GF-D8 (cell line): ENCODE data around the gene CACNG8.

Experiments used
- DNase-seq: peaks from one replicate; lab custom pipeline; 2025; lab: John Stamatoyannopoulos, UW

CACNG8 gene

GRCh38 chr19:53992815-53993214 is 30.1 kb downstream of the CACNG8 start:
- no peak for DNase-seq

DNA sequence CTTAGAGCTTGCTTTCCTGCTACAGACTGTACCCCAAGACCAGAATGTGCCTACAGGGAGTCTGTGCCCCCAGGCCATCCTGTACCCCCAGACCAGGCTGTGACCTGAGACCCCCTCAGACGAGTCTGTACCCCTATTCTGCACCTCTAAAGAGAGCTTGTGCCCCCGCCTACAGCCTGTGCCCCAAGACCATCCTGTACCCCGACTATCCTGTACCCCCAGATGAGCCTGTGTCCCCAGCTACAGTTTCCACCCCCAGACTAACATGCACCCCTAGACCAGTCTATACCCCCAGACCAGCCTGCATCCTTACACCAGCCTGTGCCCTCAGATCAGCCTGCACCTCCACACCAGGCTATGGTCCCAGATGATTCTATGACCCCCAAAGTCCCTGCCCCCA is 30.7 kb downstream of the CACNG8 start:
- DNase-seq: no peak

DNA sequence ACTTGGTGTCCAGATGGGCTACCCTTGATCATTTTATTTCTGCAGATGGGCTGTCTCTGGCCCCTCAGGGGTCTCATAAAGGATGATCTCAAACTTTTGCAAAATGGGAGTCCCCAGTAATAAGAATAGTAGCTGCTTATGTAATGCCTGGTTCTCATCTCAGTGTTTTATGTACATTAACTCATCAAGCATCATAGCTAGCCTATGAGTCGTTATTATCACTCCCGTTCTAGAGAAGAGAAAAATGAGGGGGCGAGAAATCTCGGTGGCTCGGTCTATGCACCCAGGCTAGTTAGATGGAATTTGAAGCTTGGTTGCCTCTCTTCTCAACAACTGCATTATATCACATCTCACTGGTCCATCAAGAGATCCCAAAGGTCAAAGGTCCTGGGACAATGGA is 32.1 kb downstream of the CACNG8 start:
- DNase-seq: no peak

DNA sequence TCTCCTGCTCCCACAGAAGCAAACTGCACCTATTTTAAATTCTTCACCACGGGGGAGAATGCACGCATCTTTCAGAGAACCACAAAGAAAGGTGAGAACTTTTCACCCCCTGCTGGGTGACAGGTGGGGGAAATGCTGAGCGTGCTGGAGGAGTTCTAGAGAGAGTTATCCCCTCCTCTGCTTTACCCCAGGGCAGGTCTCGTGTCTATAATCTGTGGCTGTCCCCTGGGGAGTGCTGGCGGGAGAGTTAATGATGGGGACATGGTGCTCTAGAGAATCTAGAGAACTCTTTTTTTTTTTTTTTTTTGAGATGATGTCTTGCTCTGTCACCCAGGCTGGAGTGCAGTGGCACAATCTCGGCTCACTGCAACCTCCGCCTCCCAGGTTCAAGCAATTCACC is 35.5 kb downstream of the CACNG8 start:
- DNase-seq: no peak

DNA sequence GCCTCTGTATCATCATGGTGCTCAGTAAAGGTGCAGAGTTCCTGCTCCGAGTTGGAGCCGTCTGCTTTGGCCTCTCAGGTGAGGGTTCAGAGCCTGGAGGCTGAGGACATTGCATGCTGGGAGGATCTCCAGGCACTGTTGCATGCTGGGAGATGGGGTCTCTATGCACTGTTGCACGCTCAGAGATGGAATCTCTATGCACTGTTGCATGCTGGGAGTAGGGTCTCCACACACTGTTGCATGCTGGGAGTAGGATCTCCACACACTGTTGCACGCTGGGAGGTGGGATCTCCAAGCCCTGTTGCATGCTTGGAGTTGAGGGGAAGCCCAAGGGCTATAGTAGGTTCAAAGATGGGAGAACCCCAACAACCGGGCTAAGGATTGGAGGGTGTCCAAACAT is 37.0 kb downstream of the CACNG8 start:
- DNase-seq: no peak

DNA sequence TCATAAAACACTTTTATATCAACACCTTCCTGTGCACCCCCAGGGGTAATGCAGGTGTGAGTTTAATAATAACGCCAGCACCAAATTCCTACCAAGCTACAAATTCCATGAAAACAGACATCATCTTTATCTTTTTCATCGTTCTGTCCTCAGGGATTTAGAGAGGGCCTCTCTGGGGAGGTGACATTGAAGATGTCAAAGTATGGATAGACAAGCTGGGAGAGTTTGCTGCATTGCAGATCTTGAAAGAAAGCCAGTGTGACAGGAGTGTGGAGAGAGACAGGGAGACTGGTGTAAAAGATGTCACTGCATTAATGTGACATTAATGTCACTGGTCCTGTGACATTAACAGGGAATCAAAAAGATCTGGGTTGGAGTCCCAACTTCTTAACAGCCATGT is 38.8 kb downstream of the CACNG8 start:
- no peak for DNase-seq

DNA sequence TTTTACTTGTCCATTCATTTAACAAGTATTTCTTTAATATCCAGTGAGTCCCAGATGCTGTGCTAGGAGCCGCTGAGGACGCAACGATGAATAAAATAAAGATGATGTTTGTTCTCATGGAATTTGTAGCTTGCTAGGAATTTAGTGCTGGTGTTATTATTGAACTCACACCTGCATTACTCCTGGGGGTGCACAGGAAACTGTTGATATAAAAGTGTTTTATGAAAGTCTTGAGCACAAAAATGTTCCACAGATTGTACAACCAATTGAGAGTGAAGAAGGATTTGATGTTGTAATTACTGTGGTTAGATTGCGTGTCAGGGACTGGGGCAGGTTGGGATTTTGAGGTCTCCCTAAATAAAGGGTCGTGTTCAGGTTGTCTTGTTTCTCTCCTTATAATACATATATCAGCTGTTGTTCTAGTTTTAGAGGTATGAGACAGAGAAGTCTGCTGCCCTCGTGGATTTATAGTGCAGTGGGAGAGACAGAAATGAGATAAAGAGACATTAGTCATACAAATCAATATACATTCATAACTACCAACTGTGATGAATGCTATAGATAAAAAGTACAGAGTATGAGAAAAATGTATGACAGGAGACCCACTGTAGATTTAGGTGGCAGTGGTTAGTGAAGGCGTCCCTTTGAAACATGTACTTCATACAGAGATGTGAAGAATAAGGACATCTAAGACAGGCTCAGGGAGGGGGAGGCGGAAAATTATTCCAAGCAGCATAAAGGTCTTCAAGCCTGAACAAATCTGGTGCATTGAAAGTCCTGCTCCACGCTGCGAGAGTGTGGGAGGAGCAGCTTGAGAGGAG is 40.0 kb downstream of the CACNG8 start:
- no peak for DNase-seq

GRCh38 chr19:54009440-54009839 is 46.7 kb downstream of the CACNG8 start:
- no peak for DNase-seq

GRCh38 chr19:54010474-54010873 is 47.7 kb downstream of the CACNG8 start:
- no peak for DNase-seq

DNA sequence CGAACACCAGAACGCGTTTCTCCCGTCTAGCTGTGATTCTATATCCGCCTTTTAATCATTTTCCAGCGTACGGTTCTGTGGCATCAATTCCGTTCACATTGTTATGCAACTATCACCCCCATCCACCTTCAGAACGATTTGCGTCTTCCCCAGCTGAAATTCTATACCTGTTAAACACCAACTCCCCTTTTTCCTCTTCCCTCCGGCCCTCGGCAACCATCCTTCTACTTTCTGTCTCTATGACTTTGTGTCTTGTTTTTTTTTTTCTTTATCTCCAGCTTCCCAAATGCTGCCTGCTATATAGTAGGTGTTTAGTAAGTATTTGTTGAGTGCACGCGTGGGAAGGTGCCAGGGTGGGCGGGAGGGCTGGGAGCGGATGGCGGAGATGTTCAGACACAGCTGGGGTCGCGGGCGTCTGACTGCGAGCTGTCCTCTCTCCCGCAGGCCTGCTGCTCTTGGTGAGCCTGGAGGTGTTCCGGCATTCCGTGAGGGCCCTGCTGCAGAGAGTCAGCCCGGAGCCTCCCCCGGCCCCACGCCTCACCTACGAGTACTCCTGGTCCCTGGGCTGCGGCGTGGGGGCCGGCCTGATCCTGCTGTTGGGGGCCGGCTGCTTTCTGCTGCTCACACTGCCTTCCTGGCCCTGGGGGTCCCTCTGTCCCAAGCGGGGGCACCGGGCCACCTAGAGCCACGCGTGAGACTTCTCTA is 48.9 kb downstream of the CACNG8 start:
- DNase-seq: no peak

DNA sequence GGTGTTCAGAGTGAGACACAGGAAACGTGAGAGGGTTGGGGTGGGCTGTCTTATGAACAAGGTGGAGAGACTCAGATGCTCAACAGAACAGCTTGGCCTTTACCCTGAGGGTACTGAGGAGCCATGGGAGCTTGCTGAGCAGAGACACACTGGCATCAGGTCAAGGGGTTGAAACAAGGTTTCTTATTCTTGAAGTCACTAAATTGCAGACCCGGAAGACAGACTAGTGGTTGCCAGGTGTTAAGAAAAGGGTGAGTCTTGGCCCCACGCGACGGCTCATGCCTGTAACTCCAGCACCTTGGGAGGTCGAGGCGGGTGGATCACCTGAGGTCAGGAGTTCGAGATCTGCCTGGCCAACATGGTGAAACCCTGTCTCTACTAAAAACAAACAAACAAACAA is 51.1 kb downstream of the CACNG8 start:
- no peak for DNase-seq

GRCh38 chr19:54014920-54015560 is 52.3 kb downstream of the CACNG8 start:
- DNase-seq: no peak

DNA sequence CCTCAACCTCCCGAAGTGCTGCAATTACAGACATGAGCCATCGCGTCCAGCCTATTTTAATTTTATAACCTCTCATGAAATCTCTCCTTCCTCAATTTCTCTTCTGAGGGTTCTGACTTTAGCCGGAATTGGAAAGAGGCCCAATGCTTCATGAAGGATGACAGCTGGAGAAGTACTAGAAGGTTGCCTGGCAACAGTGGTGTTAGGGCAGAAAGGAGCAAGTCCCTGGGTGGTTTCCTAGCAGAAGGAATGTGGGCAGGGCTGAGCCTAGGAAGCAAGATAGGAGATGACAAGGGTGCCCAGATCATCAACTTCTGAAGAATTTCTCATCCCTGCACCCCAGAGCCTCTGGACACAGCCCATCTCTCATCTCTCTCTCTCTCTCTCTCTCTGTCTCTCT is 54.5 kb downstream of the CACNG8 start:
- DNase-seq: no peak

GRCh38 chr19:54021363-54021762 is 58.6 kb downstream of the CACNG8 start:
- DNase-seq: no peak

DNA sequence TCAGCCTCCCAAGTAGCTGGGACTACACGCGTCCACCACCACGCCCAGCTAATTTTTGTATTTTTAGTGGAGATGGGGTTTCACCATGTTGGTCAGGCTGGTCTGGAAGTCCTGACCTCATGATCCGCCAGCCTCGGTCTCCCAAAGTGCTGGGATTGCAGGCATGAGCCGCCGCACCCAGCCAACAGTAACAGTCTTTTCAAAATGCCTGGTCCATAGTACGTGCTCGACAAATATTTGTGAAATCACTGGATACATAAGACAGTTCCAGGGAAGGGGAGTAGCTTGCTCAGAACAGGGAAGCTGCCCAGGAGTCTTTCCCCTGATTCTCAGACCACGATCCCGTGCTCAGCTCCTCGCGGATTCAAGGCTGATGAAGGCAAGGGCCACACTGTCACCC is 59.2 kb downstream of the CACNG8 start:
- no peak for DNase-seq

DNA sequence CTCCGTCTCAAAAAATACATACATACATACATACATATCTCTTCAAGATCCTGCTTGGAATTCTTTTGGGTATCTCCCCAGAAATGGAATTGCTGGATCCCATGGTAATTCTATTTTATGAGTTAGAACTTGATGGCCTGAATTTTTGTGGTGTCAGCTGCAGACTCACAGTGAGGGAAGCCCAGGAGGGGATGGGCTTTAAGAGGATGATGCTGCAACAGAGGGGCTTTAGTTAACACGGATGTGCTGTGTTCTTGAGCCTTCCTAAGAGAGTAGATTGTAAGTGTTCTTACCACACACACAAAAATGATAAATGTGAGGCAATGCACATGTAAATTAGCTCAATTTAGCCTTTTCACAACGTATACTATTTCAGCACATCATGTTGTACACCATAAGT is 60.5 kb downstream of the CACNG8 start:
- DNase-seq: peak; percentile 34

DNA sequence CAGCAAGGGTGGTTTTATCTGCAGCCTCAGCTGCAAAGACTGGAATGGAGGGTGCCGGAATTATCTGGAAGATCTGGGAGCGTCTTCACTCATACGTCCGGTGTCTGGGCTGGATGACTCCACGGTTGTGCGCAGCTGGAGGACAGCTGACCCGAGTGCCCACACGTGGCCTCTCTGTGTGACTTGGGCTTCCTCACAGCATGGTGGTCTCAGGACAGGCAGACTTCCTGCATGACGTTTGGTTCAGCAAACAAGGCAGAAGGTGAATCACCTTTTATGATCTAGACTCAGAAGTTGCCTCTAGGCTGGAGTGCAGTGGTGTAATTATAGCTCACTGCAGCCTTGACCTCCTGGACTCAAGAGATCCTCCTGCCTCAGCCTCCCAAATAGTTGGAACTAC is 61.9 kb downstream of the CACNG8 start:
- no peak for DNase-seq

GRCh38 chr19:54026656-54027055 is 63.9 kb downstream of the CACNG8 start:
- no peak for DNase-seq

GRCh38 chr19:54029301-54029700 is 66.6 kb downstream of the CACNG8 start:
- DNase-seq: no peak

DNA sequence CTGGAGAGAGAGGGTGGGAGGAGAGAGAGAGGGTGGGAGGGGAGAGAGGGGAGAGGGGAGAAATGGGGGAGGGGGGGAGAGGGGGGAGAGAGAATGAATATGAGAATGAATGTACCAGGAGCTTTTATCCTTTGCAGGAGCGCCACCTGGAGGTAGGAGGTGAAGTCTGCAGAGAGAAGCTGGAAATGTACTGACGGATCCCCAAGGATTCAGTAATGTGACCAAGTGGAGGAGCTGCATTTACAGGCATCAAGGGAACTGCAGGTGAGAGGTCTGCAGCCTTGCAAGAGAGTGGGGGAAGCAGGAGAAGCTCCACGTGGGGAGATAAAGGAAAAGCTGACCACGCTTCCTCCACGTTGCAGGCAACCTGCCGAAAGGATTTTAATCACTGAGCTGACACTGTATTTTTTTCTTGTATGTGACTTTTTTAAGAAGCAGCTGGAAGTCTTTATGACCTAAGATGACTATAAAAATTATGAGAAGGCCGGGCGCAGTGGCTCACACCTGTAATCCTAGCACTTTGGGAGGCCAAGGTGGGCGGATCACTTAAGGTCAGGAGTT is 67.3 kb downstream of the CACNG8 start:
- DNase-seq: peak; percentile 33

DNA sequence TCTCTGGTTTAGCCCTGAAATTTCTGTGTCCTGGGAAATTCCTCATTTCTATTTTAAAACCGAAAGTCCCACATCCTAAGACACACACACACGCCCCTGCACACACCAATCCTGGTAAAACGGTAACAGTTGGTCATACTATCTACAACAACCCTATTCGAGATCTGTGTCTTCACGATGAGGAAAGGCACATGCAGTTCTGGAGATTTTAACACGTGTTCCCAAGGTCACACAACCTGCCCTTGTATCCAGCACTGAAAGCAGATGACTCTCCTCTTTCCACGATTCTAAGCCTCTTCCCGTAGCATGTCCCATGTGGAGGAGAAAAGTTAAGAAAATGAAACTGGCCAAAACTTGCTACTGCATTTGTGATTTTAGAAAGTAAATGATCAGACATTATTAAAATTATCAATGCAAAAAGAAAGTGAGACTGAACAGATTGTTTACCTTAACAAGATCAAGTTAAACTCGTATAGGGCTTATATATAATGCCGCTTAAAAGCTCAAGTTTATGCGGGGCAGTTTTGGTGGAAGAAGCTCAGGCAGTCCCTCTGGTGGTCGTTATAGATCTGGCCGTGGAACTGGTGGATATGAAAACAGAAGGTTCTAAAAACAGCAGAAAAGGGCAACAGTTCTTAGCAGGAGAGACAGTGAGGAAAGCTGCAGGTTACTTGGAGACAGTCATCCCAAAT is 68.3 kb downstream of the CACNG8 start:
- peak; percentile 13 for DNase-seq
